Osteoblast (primary cell): ENCODE data around the gene PTF1A. TPM values are rescaled to one million over a fixed set of nuclear protein-coding genes. Genes with fewer than 3 reads are reported as not detected.

Experiments used
- DNase-seq: peaks from one replicate; pipeline ENCODE4 v3.0.0; 2011; ENCODE audit warnings: low spot score, mixed read lengths; ENCODE audit not compliant: insufficient read length; ENCODE audit errors: missing footprints
- H2AFZ ChIP-seq: 2 replicates; pipeline ENCODE4 v1.6.0; 2011; ENCODE audit warnings: mild to moderate bottlenecking, low read length
- H3K27ac ChIP-seq: 2 replicates; pipeline ENCODE4 v1.5.1; 2011; ENCODE audit warnings: mild to moderate bottlenecking, low read depth, low read length, moderate library complexity
- H3K27me3 ChIP-seq: 2 replicates; pipeline ENCODE4 v1.6.0; 2012; ENCODE audit warnings: mild to moderate bottlenecking, control low read depth, inconsistent platforms, low read length, moderate library complexity; ENCODE audit not compliant: insufficient read depth
- H3K36me3 ChIP-seq: 2 replicates; pipeline ENCODE4 v1.5.1; 2011; ENCODE audit warnings: mild to moderate bottlenecking, low read length, control low read depth, moderate library complexity; ENCODE audit not compliant: insufficient read depth
- H3K4me1 ChIP-seq: 2 replicates; pipeline ENCODE4 v1.5.1; 2011; ENCODE audit warnings: mild to moderate bottlenecking, low read length, control low read depth, moderate library complexity; ENCODE audit not compliant: insufficient read depth
- H3K4me2 ChIP-seq: 2 replicates; pipeline ENCODE4 v1.6.0; 2011; ENCODE audit warnings: mild to moderate bottlenecking, low read length; ENCODE audit not compliant: insufficient read depth
- H3K4me3 ChIP-seq: fragments of 200-600 bp; sonication (generic); 3 replicates; pipeline ENCODE4 v1.5.1; 2012; ENCODE audit warnings: mild to moderate bottlenecking, low read length, inconsistent platforms; ENCODE audit not compliant: insufficient read depth
- H3K79me2 ChIP-seq: 2 replicates; pipeline ENCODE4 v1.6.0; 2012; ENCODE audit warnings: mild to moderate bottlenecking, low read length, control low read depth, inconsistent platforms; ENCODE audit not compliant: insufficient read depth
- H3K9me3 ChIP-seq: 2 replicates; pipeline ENCODE4 v1.5.1; 2011; ENCODE audit warnings: low read depth, low read length, control low read depth
- H4K20me1 ChIP-seq: 2 replicates; pipeline ENCODE4 v1.6.0; 2012; ENCODE audit warnings: mild to moderate bottlenecking, low read length, control low read depth; ENCODE audit not compliant: insufficient read depth
- CTCF ChIP-seq: IDR thresholded peaks from 2 replicates; pipeline ENCODE4 v1.5.1; 2011; ENCODE audit warnings: mild to moderate bottlenecking, low read depth, low read length, moderate library complexity; ENCODE audit errors: extremely low read depth
- total RNA-seq: library from RNA; depleted of rRNA; stranded (reverse); fragments of >200 nt; gene quantifications from 2 replicates; pipeline ENCODE4 v1.2.3, GENCODE V29; 2012

PTF1A gene
- total RNA-seq, 1 donor, result not detected

- no peak overlapping the region for H3K4me2 ChIP-seq
- no peak overlapping the region for H3K27ac ChIP-seq
- H3K27me3 ChIP-seq, result peaks cover 44% of the 10 kb centered on the region
- TF ChIP-seq CTCF, result no peak
- H3K79me2 ChIP-seq, result no peaks in the 10 kb centered on the region
- H3K9me3 ChIP-seq, result no peaks in the 10 kb centered on the region
- H2AFZ ChIP-seq, result no peak overlapping the region
- H3K36me3 ChIP-seq, result no peaks in the 10 kb centered on the region
- no peaks in the 10 kb centered on the region for H3K4me1 ChIP-seq
- no peaks in the 10 kb centered on the region for H4K20me1 ChIP-seq
- no peak overlapping the region for H3K4me3 ChIP-seq
- peak; percentile 84 for DNase-seq
Measured at GRCh38 chr10:23171232-23171876, 20.8 kb upstream of the PTF1A start.

DNA sequence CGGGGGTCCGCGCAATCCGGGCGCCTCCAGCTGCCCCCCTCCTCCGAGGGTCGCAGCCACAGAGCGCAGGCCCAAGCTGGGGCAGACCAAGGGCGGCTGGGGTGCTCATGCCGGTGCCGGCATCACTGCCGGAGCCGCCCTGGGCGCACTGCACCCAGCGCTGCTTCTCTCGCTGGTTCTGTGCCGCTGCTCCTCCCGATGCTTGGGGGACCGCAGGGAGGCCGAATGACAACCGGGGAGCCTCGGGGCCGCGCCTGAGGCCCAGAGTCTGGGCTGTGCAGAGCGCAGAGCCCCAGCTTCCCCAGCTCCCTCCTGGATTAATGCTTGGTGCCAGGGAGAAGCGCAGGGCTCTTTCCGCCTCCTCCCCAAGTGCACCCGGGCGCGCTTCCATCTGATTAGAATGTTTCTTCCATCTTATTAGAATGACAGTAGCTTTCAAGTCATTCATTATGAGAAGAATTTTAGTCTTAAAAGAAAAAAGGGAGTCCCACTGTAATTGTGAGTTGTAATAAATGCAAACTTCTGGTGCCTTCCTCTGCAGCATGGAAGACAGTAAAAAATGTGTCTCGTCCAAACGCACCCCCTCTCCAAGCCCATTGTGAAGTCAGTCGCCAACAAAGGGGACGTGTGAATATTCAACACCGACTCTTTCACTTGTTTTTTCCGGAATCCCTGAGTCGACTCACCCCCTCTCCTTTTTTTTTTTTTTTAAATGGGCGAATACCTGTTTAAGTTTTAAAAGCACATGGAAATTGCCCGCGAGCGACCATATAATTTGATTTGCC lies 19.5 kb upstream of the PTF1A start:
- Histone ChIP-seq H3K9me3 (no peaks in the 10 kb centered on the region), H3K36me3 (no peaks in the 10 kb centered on the region), H3K4me3 (no peak overlapping the region), H3K27ac (no peak overlapping the region), H3K79me2 (no peaks in the 10 kb centered on the region), H2AFZ (no peak overlapping the region), H3K27me3 (peaks cover 44% of the 10 kb centered on the region), H3K4me2 (no peak overlapping the region), H3K4me1 (no peaks in the 10 kb centered on the region), H4K20me1 (no peaks in the 10 kb centered on the region)
- peak; percentile 62 for DNase-seq
- TF ChIP-seq CTCF, result no peak

DNA sequence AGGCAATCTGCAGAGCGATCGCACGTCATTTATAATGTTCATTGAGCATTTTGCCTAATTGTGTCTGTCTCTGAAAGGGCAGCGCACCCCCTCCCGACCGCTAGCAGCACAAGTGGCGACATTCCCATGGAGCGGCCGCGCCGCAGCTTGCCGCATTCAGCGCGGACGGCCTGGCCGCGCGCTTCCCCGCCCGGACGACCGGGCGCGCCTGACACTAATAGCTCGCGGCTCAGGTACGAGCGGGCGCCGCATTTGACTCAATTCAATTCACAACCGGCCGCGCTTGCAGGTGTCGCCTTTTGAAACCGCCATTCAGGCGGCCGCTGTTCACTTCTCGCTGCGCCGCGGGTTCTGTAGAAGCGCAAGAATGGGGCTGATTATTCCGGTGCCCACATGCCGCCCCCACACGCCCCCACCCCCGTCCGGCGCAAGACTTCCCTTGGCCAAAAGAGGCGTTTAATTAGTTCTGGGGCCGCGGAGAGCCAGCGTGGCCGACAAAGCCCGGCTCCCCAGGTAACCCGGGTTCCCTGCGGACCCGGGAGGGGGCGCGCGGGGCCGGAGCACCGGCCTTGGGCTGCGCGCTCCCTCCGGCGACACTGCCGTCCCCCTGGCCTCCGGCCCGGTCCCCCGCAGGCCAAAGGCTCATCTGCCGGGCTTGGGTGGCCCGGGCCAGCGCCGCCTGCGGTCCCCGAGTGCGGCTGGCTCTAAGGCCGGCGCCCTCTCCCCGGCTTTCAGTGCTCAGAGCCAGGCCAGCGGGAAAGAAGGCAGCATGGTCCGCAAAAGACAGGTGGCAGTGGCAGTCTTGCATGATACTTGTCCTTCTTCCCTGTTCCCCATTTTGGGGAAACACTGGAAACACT lies 18.7 kb upstream of the PTF1A start:
- Histone ChIP-seq H3K36me3 (no peaks in the 10 kb centered on the region), H3K79me2 (no peaks in the 10 kb centered on the region), H3K4me2 (no peak overlapping the region), H3K9me3 (no peaks in the 10 kb centered on the region), H3K4me1 (no peaks in the 10 kb centered on the region), H3K4me3 (no peak overlapping the region), H3K27ac (no peak overlapping the region), H2AFZ (no peak overlapping the region), H4K20me1 (no peaks in the 10 kb centered on the region), H3K27me3 (peaks cover 48% of the 10 kb centered on the region)
- DNase-seq, result peak; percentile 59
- TF ChIP-seq CTCF, result no peak
